Kasumi-1 (cell line): ENCODE data around the gene TSEN15.

ENCODE experiments used
- DNase-seq, 2 experiments: peaks; one replicate each; lab custom pipeline; 2025; lab: John Stamatoyannopoulos, UW

The TSEN15 gene

GRCh38 chr1:184101571-184101970 is 50.0 kb downstream of the TSEN15 start:
- no peak for DNase-seq

GRCh38 chr1:184110272-184111204 is 59.0 kb downstream of the TSEN15 start:
- DNase-seq = peak; percentile 23 to 27

GRCh38 chr1:184112176-184112948 is 60.8 kb downstream of the TSEN15 start:
- DNase-seq = no peak

- peak in 1 of 2 experiments; percentile 3 for DNase-seq
Measured at GRCh38 chr1:184113251-184113650, 61.7 kb downstream of the TSEN15 start.

- no peak for DNase-seq
Measured at GRCh38 chr1:184114818-184115398, 63.4 kb downstream of the TSEN15 start.

- no peak for DNase-seq
Measured at GRCh38 chr1:184116287-184116686, 64.8 kb downstream of the TSEN15 start.

- DNase-seq = no peak
Measured at GRCh38 chr1:184118046-184118445, 66.5 kb downstream of the TSEN15 start.
